Ishikawa (cell line): ENCODE measurements around the gene AMZ1.

Experiments
- CEBPB ChIP-seq: IDR thresholded peaks from 2 replicates; pipeline ENCODE4 v1.6.1; 2012
- CREB1 ChIP-seq: IDR thresholded peaks from 2 replicates; pipeline ENCODE4 v1.6.1; 2012; ENCODE audit warnings: low read depth
- EGR1 ChIP-seq: IDR thresholded peaks from 2 replicates; pipeline ENCODE4 v1.6.1; 2012
- EP300 ChIP-seq: IDR thresholded peaks from 2 replicates; pipeline ENCODE4 v1.6.1; 2012; ENCODE audit warnings: borderline replicate concordance
- FOXM1 ChIP-seq: IDR thresholded peaks from 2 replicates; pipeline ENCODE4 v1.6.1; 2012; ENCODE audit warnings: low read depth, borderline replicate concordance
- NFIC ChIP-seq: IDR thresholded peaks from 2 replicates; pipeline ENCODE4 v1.6.1; 2012
- RAD21 ChIP-seq: IDR thresholded peaks from 2 replicates; pipeline ENCODE4 v1.6.1; 2012; ENCODE audit warnings: low read depth
- TAF1 ChIP-seq: IDR thresholded peaks from 2 replicates; pipeline ENCODE4 v1.6.1; 2012; ENCODE audit warnings: low read depth, mild to moderate bottlenecking
- TCF12 ChIP-seq: IDR thresholded peaks from 2 replicates; pipeline ENCODE4 v1.6.1; 2012; ENCODE audit warnings: low read depth
- TEAD4 ChIP-seq: IDR thresholded peaks from 2 replicates; pipeline ENCODE4 v1.6.1; 2012
- YY1 ChIP-seq: IDR thresholded peaks from 2 replicates; pipeline ENCODE4 v1.6.1; 2012; ENCODE audit warnings: low read depth
- ZBTB7A ChIP-seq: IDR thresholded peaks from 2 replicates; pipeline ENCODE4 v1.6.1; 2012; ENCODE audit warnings: low read depth
- TF ChIP-seq, protein P1 (sequence below): IDR thresholded peaks from 2 replicates; pipeline ENCODE4 v1.6.1; 2012
- TF ChIP-seq, protein P2 (sequence below): IDR thresholded peaks from 2 replicates; pipeline ENCODE4 v1.6.1; 2012
- TF ChIP-seq, protein P3 (sequence below): IDR thresholded peaks from 2 replicates; pipeline ENCODE4 v1.6.1; 2012; ENCODE audit warnings: low read depth, mild to moderate bottlenecking

AMZ1 gene

GRCh38 chr7:2725178-2726105 lies 37.4 kb downstream of the AMZ1 start:
- TF ChIP-seq YY1 (no peak), TCF12 (no peak), TAF1 (no peak), CREB1 (no peak), EP300 (no peak), CEBPB (no peak), TEAD4 (no peak), ZBTB7A (no peak), EGR1 (no peak), RAD21 (no peak), NFIC (no peak)
- TF ChIP-seq, protein P1, sequence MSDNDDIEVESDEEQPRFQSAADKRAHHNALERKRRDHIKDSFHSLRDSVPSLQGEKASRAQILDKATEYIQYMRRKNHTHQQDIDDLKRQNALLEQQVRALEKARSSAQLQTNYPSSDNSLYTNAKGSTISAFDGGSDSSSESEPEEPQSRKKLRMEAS, result no peak
- TF ChIP-seq, protein P2, sequence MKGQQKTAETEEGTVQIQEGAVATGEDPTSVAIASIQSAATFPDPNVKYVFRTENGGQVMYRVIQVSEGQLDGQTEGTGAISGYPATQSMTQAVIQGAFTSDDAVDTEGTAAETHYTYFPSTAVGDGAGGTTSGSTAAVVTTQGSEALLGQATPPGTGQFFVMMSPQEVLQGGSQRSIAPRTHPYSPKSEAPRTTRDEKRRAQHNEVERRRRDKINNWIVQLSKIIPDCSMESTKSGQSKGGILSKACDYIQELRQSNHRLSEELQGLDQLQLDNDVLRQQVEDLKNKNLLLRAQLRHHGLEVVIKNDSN, result no peak
- TF ChIP-seq, protein P3, sequence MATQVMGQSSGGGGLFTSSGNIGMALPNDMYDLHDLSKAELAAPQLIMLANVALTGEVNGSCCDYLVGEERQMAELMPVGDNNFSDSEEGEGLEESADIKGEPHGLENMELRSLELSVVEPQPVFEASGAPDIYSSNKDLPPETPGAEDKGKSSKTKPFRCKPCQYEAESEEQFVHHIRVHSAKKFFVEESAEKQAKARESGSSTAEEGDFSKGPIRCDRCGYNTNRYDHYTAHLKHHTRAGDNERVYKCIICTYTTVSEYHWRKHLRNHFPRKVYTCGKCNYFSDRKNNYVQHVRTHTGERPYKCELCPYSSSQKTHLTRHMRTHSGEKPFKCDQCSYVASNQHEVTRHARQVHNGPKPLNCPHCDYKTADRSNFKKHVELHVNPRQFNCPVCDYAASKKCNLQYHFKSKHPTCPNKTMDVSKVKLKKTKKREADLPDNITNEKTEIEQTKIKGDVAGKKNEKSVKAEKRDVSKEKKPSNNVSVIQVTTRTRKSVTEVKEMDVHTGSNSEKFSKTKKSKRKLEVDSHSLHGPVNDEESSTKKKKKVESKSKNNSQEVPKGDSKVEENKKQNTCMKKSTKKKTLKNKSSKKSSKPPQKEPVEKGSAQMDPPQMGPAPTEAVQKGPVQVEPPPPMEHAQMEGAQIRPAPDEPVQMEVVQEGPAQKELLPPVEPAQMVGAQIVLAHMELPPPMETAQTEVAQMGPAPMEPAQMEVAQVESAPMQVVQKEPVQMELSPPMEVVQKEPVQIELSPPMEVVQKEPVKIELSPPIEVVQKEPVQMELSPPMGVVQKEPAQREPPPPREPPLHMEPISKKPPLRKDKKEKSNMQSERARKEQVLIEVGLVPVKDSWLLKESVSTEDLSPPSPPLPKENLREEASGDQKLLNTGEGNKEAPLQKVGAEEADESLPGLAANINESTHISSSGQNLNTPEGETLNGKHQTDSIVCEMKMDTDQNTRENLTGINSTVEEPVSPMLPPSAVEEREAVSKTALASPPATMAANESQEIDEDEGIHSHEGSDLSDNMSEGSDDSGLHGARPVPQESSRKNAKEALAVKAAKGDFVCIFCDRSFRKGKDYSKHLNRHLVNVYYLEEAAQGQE, result no peak

DNA sequence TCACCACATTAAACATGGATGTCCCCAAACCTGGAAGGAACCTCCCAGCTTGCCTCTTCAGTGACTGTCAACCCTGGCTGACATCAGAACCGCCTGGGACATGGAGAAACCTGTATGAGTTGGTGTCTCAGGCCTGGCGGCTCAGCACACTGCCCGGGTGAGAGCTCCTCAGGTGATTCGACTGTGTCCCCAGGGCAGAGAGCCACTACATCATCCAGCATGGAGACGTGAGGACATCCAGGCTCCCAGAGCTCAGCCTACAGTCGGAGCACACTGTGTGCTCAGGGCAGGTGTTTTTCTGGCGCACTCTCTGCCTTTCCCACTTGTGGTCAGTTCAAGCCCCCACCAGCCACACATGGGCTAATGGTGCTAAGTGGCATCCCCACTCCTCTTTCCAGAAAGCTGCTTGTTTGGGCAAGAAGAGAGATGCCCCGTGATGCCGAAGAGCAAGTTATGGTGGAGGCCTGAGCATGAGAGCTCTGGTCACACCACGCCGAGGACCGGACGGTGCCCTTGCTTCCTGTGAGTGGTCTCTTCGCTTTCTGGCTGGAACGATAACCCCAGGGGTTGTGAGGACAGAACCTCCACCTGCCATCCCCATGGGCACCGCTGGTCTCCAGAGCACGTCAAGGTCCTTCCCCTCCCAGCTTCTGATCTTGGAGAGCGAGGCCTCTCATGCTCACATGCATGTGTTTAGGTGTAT lies 38.5 kb downstream of the AMZ1 start:
- TF ChIP-seq, protein P3, result no peak
- TF ChIP-seq TEAD4, result no peak
- TF ChIP-seq EGR1, result no peak

DNA sequence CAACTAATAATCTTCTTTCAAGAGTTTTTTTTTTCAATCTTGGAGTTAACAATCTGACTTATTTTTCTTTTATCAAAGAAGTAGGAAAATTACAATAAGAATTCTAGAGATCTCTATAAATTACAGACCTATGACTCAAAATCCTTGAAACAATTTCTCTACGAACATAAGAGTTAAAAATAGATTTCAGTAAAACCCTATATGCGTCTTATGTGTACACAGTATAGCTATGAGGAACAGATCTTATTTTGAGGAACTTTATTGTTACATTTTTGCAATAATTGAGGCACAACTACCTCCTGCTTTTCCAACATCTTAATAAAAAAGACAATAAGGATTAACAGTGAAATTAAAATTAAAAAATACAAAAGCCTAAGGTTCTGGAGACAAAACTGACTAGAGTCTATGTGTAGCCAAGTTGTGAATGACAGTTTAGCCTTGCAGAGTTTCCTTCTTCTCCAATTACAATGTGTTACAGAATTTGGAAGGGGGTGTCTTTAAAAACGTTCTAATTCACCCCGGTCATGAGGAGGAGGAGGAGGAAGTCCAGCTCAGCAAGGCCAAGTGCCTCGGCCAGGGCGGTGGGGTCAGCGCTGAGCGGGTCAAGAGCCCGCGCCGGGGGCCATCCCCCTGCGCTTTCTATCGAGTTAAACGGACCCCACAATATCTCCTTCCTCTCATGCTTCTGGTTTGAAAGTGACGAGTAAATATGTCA lies 40.5 kb downstream of the AMZ1 start:
- TF ChIP-seq, protein P1, result no peak
- no peak for TF ChIP-seq TCF12
- TF ChIP-seq ZBTB7A, result no peak
- TF ChIP-seq EP300, result no peak
- TF ChIP-seq YY1, result no peak
- TF ChIP-seq, protein P2, result no peak
- TF ChIP-seq RAD21, result no peak
- TF ChIP-seq, protein P3, result no peak
- TF ChIP-seq TAF1, result no peak
- no peak for TF ChIP-seq TEAD4
- no peak for TF ChIP-seq FOXM1
- no peak for TF ChIP-seq EGR1
